ENCODE results near the gene SPATA6. TPM values are rescaled to one million over a fixed set of nuclear protein-coding genes. Genes with fewer than 3 reads are reported as not detected.

Gene SPATA6
- total and polyA plus RNA-seq, 2 donors (not counting 3 experiments of a cell fraction or from before 2014, with no cell fraction given): 0.79 to 4.9 TPM

DNA sequence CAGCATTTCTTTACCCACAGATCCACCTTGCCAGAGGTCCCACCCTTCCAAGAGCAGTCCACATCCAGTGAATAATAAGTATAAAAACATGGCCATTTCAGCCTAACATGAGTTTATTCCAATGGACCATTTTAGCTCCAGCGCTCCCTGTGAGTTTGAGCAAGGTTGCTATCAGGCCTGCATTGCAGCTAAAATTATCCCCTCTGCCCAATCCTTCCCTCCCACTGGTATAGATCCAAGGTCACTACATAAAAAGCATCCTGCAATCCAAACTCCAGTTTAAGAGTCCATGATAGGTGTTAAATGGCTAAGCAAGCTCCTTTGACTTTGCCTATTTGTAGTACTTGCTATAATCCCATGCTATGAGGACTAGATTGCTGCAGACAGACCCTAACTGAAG, 213.9 kb downstream of the SPATA6 start:
- no peaks in the 10 kb centered on the region for H4K20me1 ChIP-seq (replicated peaks; ENCODE audit: control insufficient read depth, extremely low read depth, insufficient read depth, low read length)
- H3K27ac ChIP-seq (ENCODE audit: insufficient read depth, low read depth, low read length): no peak overlapping the region
- H3K9me1 ChIP-seq (replicated peaks; ENCODE audit: control insufficient read depth, extremely low read depth, insufficient read depth, low read length): no peaks in the 10 kb centered on the region
- dilution Hi-C loops (cut with MboI; ENCODE audit: extremely low pct_ligation_motif_present, low sequenced_read_pairs) (no loop called here), intact Hi-C loops (cut with micrococcal nuclease) (no loop called here)
- no peak overlapping the region for H3K9ac ChIP-seq (replicated peaks; ENCODE audit: extremely low read depth, insufficient read depth, low read length)
- no peak overlapping the region for H3K4me3 ChIP-seq (replicated peaks in 1 of 3; ENCODE audit: insufficient read depth in 1 of 3, low read depth in 1 of 3, low read length in 3 of 3)
- POLR2A ChIA-PET: no interaction called here
- no peak overlapping the region for H3K4me2 ChIP-seq (ENCODE audit: insufficient read depth, low read length)
- no peaks in the 10 kb centered on the region for H3K9me3 ChIP-seq (replicated peaks; ENCODE audit: control insufficient read depth, insufficient read depth, low read length)
- TF ChIP-seq, protein P1, sequence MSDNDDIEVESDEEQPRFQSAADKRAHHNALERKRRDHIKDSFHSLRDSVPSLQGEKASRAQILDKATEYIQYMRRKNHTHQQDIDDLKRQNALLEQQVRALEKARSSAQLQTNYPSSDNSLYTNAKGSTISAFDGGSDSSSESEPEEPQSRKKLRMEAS (IDR thresholded peaks at IDR 0.05; ENCODE audit: insufficient read depth, insufficient read length): no peak
- TF ChIP-seq, protein P2, sequence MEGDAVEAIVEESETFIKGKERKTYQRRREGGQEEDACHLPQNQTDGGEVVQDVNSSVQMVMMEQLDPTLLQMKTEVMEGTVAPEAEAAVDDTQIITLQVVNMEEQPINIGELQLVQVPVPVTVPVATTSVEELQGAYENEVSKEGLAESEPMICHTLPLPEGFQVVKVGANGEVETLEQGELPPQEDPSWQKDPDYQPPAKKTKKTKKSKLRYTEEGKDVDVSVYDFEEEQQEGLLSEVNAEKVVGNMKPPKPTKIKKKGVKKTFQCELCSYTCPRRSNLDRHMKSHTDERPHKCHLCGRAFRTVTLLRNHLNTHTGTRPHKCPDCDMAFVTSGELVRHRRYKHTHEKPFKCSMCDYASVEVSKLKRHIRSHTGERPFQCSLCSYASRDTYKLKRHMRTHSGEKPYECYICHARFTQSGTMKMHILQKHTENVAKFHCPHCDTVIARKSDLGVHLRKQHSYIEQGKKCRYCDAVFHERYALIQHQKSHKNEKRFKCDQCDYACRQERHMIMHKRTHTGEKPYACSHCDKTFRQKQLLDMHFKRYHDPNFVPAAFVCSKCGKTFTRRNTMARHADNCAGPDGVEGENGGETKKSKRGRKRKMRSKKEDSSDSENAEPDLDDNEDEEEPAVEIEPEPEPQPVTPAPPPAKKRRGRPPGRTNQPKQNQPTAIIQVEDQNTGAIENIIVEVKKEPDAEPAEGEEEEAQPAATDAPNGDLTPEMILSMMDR (IDR thresholded peaks at IDR 0.05; ENCODE audit: extremely low read depth in 1 of 2, insufficient read depth in 1 of 2, low read depth in 1 of 2, low read length in 2 of 2): no peak
- TF ChIP-seq GATA2 (IDR thresholded peaks at IDR 0.05; ENCODE audit: insufficient read depth, insufficient read length, low read depth, low read length) (no peak), POLR2AphosphoS5 (IDR thresholded peaks at IDR 0.05; ENCODE audit: insufficient read depth, low read depth, low read length) (no peak), POLR2A (IDR thresholded peaks at IDR 0.05; ENCODE audit: low read depth, low read length) (no peak), FOS (IDR thresholded peaks at IDR 0.05; ENCODE audit: borderline replicate concordance, insufficient read depth, low read length) (no peak), EZH2 (IDR thresholded peaks at IDR 0.05; ENCODE audit: borderline replicate concordance, low read depth, low read length, severe bottlenecking) (no peak), MYC (IDR thresholded peaks at IDR 0.05; ENCODE audit: low read depth, low read length) (no peak), JUN (IDR thresholded peaks at IDR 0.05; ENCODE audit: borderline replicate concordance, insufficient read depth, insufficient read length, low read depth) (no peak)
- H3K27me3 ChIP-seq (ENCODE audit: control insufficient read depth in 2 of 2, insufficient read depth in 2 of 2, low read length in 2 of 2): no peaks in the 10 kb centered on the region
- no TSS peak for BruUV-seq (replicated peaks)
- DNase-seq (ENCODE audit: low read depth, low spot score) (no peak), FAIRE-seq (no peak)
- no peaks in the 10 kb centered on the region for H3K4me1 ChIP-seq (ENCODE audit: control insufficient read depth, extremely low read depth, insufficient read depth, low read length)
- H3K36me3 ChIP-seq (ENCODE audit: control insufficient read depth in 2 of 2, extremely low read depth in 1 of 2, insufficient read depth in 2 of 2, low read length in 2 of 2): no peaks in the 10 kb centered on the region
- no peaks in the 10 kb centered on the region for H3K79me2 ChIP-seq (ENCODE audit: control insufficient read depth, insufficient read depth, low read length)
- H2AFZ ChIP-seq (ENCODE audit: low read depth, low read length): no peak overlapping the region
- CTCF ChIA-PET: interaction anchor here (1.1 kb wide), 1 partner anchor 241 kb away, joined by 3 read pairs; no protein-coding TSS in a partner anchor
